Measurements from ENCODE around the gene DOC2B.

GRCh38 chr17:155576-155975 lies 25.9 kb downstream of the DOC2B start:
- TF ChIP-seq CTCF (IDR thresholded peaks at IDR 0.05) (no peak), EP300 (IDR thresholded peaks at IDR 0.05) (no peak), POLR2AphosphoS5 (IDR thresholded peaks at IDR 0.05) (no peak)

All from sigmoid colon (tissue), 4 donors.